HG03135 (cell line): ENCODE results near the gene SHMT1.
"Not testable (repeated sequence)": the region's sequence is repeated elsewhere in the genome, so short reads cannot be mapped to it uniquely, and the experiment has no call there.

Experiments used
- ATAC-seq: cut with Tn5 transposase; IDR thresholded peaks from one replicate; pipeline ENCODE4 v1.9.1; 2021; ENCODE audit warnings: mild to moderate bottlenecking, moderate library complexity; ENCODE audit not compliant: unreplicated experiment

The SHMT1 gene

GRCh38 chr17:18378614-18379013 lies 15.3 kb upstream of the SHMT1 start:
- not testable (repeated sequence) for ATAC-seq

- no peak for ATAC-seq
These were observed 14.8 kb upstream of the SHMT1 start for GRCh38 chr17:18378205-18378505.

- ATAC-seq = no peak
These were observed 14.3 kb upstream of the SHMT1 start, which contains the start of gene EVPLL for GRCh38 chr17:18377437-18378204. EVPLL (plus strand) TSS chr17:18377778; CDS start chr17:18380938, 3,160 bp downstream.

- no peak for ATAC-seq
These were observed 10.9 kb upstream of the SHMT1 start for GRCh38 chr17:18374216-18374615.

GRCh38 chr17:18373181-18373580 lies 9.8 kb upstream of the SHMT1 start:
- ATAC-seq = not testable (repeated sequence)

GRCh38 chr17:18371455-18371854 lies 8.1 kb upstream of the SHMT1 start:
- no peak for ATAC-seq

- no peak for ATAC-seq
These were observed 7.4 kb upstream of the SHMT1 start for GRCh38 chr17:18370761-18371160.

- ATAC-seq = no peak
These were observed 5.6 kb upstream of the SHMT1 start for GRCh38 chr17:18368946-18369345.

GRCh38 chr17:18364166-18364565 lies 816 bp upstream of the SHMT1 start:
- ATAC-seq = no peak

- no peak for ATAC-seq
These were observed 651 bp downstream of the SHMT1 start for GRCh38 chr17:18362698-18363100.

GRCh38 chr17:18361837-18362697 lies 1.3 kb downstream of the SHMT1 start:
- ATAC-seq = no peak

GRCh38 chr17:18360518-18360917 lies 2.8 kb downstream of the SHMT1 start:
- ATAC-seq = no peak

- ATAC-seq = no peak
These were observed 6.7 kb downstream of the SHMT1 start for GRCh38 chr17:18356624-18357023.

- no peak for ATAC-seq
These were observed 9.8 kb downstream of the SHMT1 start for GRCh38 chr17:18353541-18353940.

GRCh38 chr17:18344021-18344420 lies 19.3 kb downstream of the SHMT1 start:
- no peak for ATAC-seq

- ATAC-seq = no peak
These were observed 23.4 kb downstream of the SHMT1 start for GRCh38 chr17:18339933-18340332.

GRCh38 chr17:18338158-18338557 lies 25.2 kb downstream of the SHMT1 start:
- not testable (repeated sequence) for ATAC-seq

GRCh38 chr17:18332909-18333489 lies 30.4 kb downstream of the SHMT1 start:
- ATAC-seq = no peak

GRCh38 chr17:18331879-18332278 lies 31.5 kb downstream of the SHMT1 start:
- ATAC-seq = no peak

GRCh38 chr17:18328643-18329204 lies 34.6 kb downstream of the SHMT1 start:
- ATAC-seq = no peak

GRCh38 chr17:18327556-18327955 lies 35.8 kb downstream of the SHMT1 start:
- ATAC-seq = no peak
